ENCODE measurements around the gene DIP2B.

- no peak for TF ChIP-seq GATA3 (IDR thresholded peaks at IDR 0.05; ENCODE audit: low read depth, low read length)
- no peak for TF ChIP-seq GATA2 (IDR thresholded peaks at IDR 0.05; ENCODE audit: low read depth, low read length)
These were observed 3.6 kb downstream of the DIP2B start for GRCh38 chr12:50508414-50508813.

All from SH-SY5Y (cell line).